NCI-H510A treated with DMSO at 0.1 percent for 48 hours (cell line): ENCODE data around the gene LPO.

Experiments
- DNase-seq: peaks from one replicate; lab custom pipeline; 2025; lab: John Stamatoyannopoulos, UW

The LPO gene

GRCh38 chr17:58238147-58238634, at the start of gene LPO:
TSS of gene LPO (plus strand) at chr17:58238584. CDS start at chr17:58242980, 4,396 bp downstream.
- no peak for DNase-seq

GRCh38 chr17:58189436-58190146, 48.8 kb upstream of the LPO start:
- no peak for DNase-seq

DNA sequence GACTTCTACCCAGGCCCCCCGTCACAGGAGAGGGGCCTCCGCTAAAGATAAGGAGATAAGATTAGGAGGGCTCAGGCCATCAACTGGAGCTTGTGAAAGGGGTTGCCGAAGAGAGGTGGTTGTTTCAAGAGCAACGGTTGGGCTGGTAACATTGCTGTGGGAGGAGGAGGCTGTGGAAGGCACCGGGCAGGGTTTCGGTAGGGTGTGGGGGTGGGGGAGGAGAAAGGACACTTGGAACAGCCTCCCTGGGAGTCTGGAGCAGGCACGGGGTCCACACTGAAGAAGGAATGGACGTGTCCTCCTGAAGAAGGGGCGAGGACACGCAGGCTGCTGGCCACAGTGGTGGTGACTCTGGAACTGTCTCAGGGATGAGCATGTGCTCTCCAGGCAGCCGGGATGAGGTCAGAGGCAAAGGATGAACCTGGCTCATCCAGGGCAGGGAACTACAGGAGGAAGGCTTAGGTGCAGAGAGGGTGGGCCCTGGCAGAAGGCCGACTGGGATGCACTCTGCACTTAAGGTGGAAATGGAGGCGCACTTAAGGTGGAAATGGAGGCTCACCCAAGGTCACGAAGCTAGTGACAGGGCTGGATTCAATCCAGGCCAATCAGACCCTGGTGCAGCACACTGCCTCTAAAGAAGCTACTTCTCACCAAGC, 47.0 kb upstream of the LPO start:
- DNase-seq = no peak

DNA sequence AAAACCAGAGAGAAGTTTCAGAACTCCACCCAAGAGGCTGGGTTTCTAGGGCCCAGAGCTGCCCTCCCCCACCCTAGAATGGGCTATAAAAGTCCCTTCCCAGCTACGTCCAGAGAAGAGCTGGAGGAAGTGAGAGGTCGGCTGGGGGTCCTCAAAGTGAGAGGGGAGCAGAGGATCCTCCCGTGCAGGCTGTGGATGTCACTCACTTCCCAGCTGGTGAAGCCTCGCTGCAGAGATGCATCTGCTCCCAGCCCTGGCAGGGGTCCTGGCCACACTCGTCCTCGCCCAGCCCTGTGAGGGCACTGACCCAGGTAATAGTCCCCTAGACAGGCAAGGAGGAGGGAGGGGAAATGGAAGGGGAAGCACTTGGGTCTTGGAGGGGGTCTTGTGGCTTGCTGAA, 45.8 kb upstream of the LPO start, which contains the start of gene EPX:
Gene EPX, plus strand, starts transcription at position 115 of the 400 bp plus-strand sequence. Its CDS starts 121 bp downstream, at position 236.
- DNase-seq = no peak

GRCh38 chr17:58193641-58194255, 44.6 kb upstream of the LPO start:
- no peak for DNase-seq

DNA sequence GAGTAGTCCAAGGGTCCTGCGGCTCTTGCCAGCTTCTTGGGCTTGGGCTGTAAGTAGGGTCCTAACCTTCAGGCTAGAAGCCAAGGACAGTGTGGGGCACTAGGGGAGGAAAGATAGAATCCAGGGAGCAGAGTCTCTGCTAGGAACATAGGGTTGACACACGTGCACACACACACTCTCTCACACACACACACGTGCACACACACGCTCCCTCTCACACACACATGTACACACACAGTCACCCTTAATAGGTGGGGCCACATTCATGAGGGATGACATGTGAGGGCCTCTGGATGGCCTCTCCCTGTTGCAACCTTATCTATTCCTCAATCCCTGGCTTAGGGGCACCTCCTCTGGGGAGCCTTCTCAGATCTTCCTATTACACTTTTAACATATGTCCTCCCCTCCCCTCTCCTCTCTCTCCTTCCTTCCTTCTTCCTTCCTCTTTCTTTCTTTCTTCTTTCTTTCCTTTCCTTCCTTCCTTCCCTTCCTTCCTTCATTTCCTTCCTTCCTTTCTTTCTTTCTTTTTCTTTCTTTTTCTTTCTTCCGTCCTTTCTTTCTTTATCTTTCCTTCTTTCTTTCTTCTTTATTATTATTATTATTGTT, 42.8 kb upstream of the LPO start:
- no peak for DNase-seq

GRCh38 chr17:58196610-58197009, 41.8 kb upstream of the LPO start:
- DNase-seq = no peak

DNA sequence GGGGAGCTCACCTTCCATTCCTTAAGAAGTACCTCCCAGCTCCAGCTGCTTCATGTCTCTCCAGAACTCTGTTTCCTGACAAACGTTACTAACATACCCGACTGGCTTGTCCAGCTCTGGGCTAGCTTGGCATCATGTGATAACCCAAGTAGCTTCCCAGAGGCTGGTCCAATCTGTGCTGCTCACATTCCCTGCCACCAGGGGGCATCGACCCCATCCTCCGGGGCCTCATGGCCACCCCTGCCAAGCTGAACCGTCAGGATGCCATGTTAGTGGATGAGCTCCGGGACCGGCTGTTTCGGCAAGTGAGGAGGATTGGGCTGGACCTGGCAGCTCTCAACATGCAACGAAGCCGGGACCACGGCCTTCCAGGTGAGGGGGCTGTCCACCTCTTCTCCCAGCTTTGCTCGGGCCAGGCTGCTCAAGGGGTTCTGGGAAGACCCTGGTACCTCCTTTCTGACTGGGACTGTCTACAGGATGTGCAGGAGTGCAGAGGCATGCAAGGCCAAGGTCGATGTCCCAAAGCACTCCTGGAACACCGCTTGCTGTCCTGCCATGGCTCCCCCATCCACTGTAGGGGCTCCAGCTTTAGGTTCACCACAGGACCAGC, 38.3 kb upstream of the LPO start:
- DNase-seq = peak; percentile 79

GRCh38 chr17:58202859-58203258, 35.5 kb upstream of the LPO start:
- DNase-seq = no peak

- DNase-seq = no peak
Observed at GRCh38 chr17:58204796-58205195, 33.6 kb upstream of the LPO start.

DNA sequence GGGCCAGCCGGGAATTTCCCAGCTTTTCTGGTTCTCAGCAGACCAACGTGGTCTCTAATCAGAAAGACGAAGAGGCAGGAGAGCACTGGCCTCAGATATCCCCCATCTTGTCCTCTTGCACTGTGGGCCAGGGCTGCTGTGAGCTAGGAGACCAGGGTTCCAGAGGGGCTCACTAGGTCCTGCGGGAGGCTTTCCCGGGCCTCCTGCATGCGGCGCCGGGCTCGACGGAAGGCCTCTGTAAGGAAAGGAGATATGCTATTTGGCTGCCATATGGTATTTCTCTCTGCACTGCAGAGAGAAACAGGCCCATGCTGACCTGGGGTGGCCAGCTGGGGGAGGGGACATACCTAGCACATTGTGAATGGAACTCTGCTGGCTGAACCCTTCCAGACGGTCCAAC, 32.4 kb upstream of the LPO start:
- DNase-seq = no peak

DNA sequence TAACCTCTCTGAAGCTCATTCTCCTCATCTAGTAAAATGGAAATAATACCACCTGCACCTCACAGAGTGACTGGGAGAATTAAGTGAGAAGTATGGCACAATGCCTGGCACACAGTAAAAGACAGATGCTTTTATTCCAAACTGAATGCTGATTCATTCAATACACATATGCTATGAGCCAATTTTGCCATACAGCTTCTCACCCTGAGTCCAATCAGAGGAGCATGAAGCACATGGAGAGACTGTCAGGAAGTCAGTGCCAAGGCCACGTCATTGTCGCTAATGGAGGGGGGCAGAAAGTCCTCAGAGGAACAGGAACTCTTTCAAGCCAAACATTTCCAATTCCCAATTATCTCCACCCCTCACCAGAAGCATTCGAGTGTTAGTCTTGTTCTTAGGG, 30.9 kb upstream of the LPO start:
- no peak for DNase-seq

DNA sequence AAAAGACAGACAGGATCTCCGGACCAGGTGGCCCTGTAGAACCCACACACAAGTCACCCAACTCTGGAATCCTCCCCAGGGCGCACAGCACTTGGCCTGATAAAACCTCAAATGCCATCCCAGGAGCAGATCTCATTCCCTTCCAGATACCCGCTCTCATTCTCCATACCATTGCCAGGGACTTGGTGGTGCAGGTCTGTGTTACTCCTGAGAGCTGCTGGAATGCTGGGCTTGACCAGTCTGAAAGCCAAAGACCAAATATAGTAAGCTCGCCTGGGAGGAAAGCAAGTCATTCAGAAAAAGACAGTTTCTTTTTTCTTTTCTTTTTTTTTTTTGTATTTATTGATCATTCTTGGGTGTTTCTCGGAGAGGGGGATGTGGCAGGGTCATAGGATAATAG, 30.0 kb upstream of the LPO start:
- DNase-seq = no peak

DNA sequence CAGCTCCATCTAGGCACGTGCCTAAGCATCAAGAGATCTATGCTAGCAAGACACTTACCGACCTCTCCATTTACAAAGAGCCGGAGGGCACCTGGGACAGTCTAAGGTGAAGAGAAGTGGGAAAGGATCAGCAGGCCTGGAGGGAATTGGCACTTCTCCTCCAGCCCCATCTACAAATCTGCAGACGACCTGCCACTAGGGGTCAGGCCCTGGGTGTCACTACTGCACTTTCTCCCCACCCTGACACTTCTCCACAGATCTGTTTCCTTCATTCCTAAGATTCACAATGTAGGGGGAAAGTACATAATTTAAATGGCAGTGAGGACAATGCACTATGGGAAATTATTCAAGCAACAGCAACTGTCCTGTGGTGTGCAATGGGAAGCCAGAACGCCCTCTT, 27.5 kb upstream of the LPO start:
- DNase-seq = no peak

DNA sequence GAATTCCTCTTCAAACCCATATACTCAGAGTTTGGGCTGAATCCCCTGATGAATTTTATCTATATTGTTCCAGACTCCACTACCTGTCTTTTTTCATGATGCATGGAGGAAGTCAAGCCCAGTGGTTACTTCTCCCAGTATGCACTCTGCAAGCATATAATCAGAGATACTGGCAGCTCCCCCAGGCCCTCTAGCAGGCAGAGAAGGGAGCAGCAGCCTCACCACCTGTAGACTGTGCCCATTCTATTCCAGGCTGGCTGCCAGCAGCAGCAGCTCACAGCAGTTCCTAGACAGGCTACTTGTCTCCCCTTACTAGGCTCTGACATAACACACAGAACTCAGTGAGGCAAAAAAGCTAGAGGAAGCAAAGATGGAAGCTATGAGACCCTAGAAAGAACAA, 22.7 kb upstream of the LPO start:
- DNase-seq = no peak

DNA sequence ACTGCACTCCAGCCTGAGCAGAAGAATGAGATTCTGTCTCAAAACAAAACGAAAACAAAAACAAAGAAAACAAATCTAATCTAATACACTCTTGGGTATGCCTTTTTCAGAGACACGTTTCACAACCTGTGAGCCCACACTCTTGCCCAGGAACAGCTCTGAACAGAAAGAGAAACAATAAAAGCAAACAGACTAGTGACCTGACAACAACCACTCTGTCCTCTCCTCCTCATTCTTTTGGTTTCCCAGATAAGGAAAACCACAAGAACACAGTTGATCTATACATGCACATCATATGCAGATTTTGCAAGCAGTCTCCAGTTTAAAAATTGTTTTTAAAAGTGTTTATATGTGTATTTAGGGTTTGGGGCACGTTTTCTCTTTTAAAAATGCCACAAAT, 20.6 kb upstream of the LPO start:
- no peak for DNase-seq

GRCh38 chr17:58219007-58219788, 19.2 kb upstream of the LPO start, which contains the start of gene MKS1:
TSS of gene MKS1 (minus strand) at chr17:58219255. CDS start at chr17:58219230, 25 bp downstream.
- DNase-seq = peak; percentile 97

- no peak for DNase-seq
Observed at GRCh38 chr17:58219789-58220183, 18.6 kb upstream of the LPO start.

DNA sequence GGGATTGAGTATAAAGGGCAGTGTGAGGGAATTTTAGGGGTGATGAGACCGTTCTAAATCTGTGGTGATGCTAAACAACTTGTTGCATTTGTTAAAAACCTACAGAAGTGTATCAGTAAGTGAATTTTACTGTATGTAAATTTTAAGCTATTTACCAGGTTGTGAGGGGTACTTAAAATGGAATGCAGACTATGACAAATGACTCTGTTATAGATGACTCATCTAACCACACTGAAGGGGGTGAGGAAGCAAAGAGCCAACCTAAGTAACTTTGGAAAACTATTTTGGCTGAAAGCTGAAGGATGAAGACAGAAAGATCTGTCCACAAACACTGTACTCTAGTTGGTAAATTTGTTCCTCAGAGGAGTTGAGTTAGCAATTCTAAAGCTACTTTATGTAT, 14.1 kb upstream of the LPO start:
- DNase-seq = no peak

DNA sequence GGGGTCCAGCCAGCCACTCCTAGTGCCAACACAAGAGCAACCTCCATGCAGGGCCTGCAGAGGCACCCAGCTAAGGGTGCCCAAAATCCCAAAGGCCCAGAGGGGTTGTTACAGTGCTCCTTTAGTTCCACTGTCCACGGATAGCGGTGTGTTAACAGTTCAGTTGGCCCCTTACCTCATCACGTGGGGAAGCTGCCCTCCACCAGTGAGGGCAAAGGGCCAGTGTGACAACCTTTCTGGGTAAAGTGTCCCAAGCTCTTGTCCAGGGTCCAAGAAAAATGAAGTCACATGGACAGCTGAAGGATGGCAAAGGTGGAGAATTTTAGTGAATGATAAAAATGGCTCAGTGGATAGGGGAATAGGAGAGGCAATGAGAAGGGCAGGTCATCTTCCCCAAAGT, 10.7 kb upstream of the LPO start:
- no peak for DNase-seq

- no peak for DNase-seq
Observed at GRCh38 chr17:58228679-58229078, 9.7 kb upstream of the LPO start.
